Osteoblast (primary cell): Measurements from ENCODE around the gene SLC66A1. TPM values are rescaled to one million over a fixed set of nuclear protein-coding genes. Genes with fewer than 3 reads are reported as not detected.

Experiments used
- DNase-seq: peaks from one replicate; pipeline ENCODE4 v3.0.0; 2011; ENCODE audit warnings: low spot score, mixed read lengths; ENCODE audit not compliant: insufficient read length; ENCODE audit errors: missing footprints
- H2AFZ ChIP-seq: 2 replicates; pipeline ENCODE4 v1.6.0; 2011; ENCODE audit warnings: mild to moderate bottlenecking, low read length
- H3K27ac ChIP-seq: 2 replicates; pipeline ENCODE4 v1.5.1; 2011; ENCODE audit warnings: mild to moderate bottlenecking, low read depth, low read length, moderate library complexity
- H3K27me3 ChIP-seq: 2 replicates; pipeline ENCODE4 v1.6.0; 2012; ENCODE audit warnings: mild to moderate bottlenecking, control low read depth, inconsistent platforms, low read length, moderate library complexity; ENCODE audit not compliant: insufficient read depth
- H3K36me3 ChIP-seq: 2 replicates; pipeline ENCODE4 v1.5.1; 2011; ENCODE audit warnings: mild to moderate bottlenecking, low read length, control low read depth, moderate library complexity; ENCODE audit not compliant: insufficient read depth
- H3K4me1 ChIP-seq: 2 replicates; pipeline ENCODE4 v1.5.1; 2011; ENCODE audit warnings: mild to moderate bottlenecking, low read length, control low read depth, moderate library complexity; ENCODE audit not compliant: insufficient read depth
- H3K4me2 ChIP-seq: 2 replicates; pipeline ENCODE4 v1.6.0; 2011; ENCODE audit warnings: mild to moderate bottlenecking, low read length; ENCODE audit not compliant: insufficient read depth
- H3K4me3 ChIP-seq: fragments of 200-600 bp; sonication (generic); 3 replicates; pipeline ENCODE4 v1.5.1; 2012; ENCODE audit warnings: mild to moderate bottlenecking, low read length, inconsistent platforms; ENCODE audit not compliant: insufficient read depth
- H3K79me2 ChIP-seq: 2 replicates; pipeline ENCODE4 v1.6.0; 2012; ENCODE audit warnings: mild to moderate bottlenecking, low read length, control low read depth, inconsistent platforms; ENCODE audit not compliant: insufficient read depth
- H3K9me3 ChIP-seq: 2 replicates; pipeline ENCODE4 v1.5.1; 2011; ENCODE audit warnings: low read depth, low read length, control low read depth
- H4K20me1 ChIP-seq: 2 replicates; pipeline ENCODE4 v1.6.0; 2012; ENCODE audit warnings: mild to moderate bottlenecking, low read length, control low read depth; ENCODE audit not compliant: insufficient read depth
- CTCF ChIP-seq: IDR thresholded peaks from 2 replicates; pipeline ENCODE4 v1.5.1; 2011; ENCODE audit warnings: mild to moderate bottlenecking, low read depth, low read length, moderate library complexity; ENCODE audit errors: extremely low read depth
- total RNA-seq: library from RNA; depleted of rRNA; stranded (reverse); fragments of >200 nt; gene quantifications from 2 replicates; pipeline ENCODE4 v1.2.3, GENCODE V29; 2012

The SLC66A1 gene
- total RNA-seq, 1 donor = 32.6 TPM

DNA sequence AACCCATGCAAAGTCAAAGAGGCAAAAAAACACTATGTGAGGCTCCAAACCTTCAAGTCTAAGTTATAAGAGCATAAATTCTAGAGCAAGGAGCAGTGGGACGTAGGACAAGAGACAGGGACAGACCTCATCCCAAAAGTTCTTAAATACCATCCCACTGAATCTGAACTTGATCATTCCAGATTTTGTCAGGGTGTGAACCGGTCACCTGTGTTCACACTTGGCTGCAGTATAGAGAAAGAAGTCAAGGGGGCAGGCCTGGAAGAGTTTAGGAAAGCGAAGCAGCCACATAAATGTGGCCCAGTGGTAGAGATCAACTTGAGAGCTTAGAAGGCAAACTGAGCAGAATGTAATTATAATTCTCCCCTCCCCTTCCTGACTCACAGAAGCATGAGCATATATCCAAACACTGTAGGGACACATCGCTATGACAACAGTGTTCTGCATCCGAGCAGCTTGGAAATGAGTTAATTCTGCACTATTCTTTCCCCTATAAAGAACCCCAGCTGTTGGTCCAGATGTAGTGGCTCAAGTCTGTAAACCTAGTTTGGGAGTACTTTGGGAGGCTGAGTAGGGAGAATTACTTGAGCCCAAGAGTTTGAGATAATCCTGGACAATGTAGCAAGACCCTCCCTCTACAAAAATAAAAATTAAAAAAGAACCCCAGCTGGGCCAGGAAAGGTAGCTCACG lies 2.9 kb upstream of the SLC66A1 start:
- Histone ChIP-seq H3K27me3 (no peaks in the 10 kb centered on the region), H4K20me1 (peaks cover 27% of the 10 kb centered on the region), H3K4me2 (peak overlapping the region; percentile 4), H2AFZ (no peak overlapping the region), H3K4me1 (peaks cover 18% of the 10 kb centered on the region), H3K27ac (peak overlapping the region; percentile 42), H3K4me3 (no peak overlapping the region), H3K9me3 (no peaks in the 10 kb centered on the region), H3K36me3 (peaks cover 40% of the 10 kb centered on the region), H3K79me2 (peaks cover 55% of the 10 kb centered on the region)
- peak; percentile 94 for DNase-seq
- TF ChIP-seq CTCF = no peak

DNA sequence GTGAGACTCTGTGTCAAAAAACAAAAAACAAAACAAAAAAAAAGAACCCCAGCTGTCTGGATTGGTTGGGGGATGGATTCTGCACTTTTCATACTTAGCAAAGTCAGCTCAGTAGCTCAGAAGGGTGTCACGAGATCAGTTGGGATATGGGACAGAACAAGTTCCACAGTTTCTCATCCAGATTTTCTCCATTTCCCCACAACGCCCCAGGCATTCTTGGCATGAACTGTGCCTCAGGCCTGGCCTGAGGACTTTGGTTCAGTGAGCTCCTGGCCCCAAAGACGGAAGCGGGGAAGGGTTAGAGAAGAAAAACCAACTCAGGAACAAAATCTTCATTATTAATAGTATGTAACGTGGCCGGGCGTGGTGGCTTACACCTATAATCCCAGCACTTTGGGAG lies 2.1 kb upstream of the SLC66A1 start:
- Histone ChIP-seq H3K4me1 (peaks cover 18% of the 10 kb centered on the region), H4K20me1 (peaks cover 27% of the 10 kb centered on the region), H3K79me2 (peaks cover 61% of the 10 kb centered on the region), H2AFZ (no peak overlapping the region), H3K4me2 (no peak overlapping the region), H3K27me3 (no peaks in the 10 kb centered on the region), H3K36me3 (peaks cover 32% of the 10 kb centered on the region), H3K4me3 (no peak overlapping the region), H3K9me3 (no peaks in the 10 kb centered on the region), H3K27ac (peak overlapping the region; percentile 42)
- no peak for TF ChIP-seq CTCF
- DNase-seq = peak; percentile 58

DNA sequence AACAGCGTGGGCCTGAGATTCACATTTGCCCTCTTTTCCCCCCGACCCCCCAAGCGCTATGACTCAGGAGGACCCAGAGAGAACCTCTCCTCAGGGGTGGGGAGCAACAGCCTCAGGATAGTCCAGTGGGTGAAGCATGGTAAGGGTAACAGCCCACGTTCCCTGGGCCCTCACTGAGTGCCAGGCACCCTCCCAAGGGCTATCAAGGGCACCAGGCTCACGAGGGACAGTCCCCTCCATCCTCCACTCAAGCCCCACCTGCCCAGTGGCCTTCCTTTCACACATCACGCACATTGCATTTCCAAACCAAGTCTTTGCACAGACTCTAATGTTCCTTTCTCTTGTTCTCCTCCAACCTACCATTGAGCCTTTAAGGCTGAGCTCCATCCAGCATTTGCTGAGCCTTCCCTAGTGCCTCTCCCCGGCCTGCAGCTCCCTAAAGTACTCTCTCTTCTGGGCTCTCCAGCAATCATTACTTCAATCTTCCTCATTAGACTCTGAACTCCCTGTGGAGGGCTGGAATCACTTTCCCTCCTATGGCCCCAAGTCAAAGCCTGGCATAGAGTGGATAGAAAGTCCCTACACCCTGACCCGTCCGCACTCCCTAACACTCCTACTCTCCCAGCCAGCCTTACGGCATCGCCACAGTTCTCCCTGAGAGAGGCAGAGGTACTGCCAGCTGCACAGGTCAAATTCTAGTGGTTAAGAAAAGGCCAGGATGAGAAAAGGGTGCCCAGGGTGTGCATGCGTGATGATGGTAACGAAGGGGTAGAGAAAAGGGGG lies 1.2 kb upstream of the SLC66A1 start:
- H4K20me1 ChIP-seq = peaks cover 32% of the 10 kb centered on the region
- no peaks in the 10 kb centered on the region for H3K9me3 ChIP-seq
- H3K4me1 ChIP-seq = peaks cover 24% of the 10 kb centered on the region
- peaks cover 24% of the 10 kb centered on the region for H3K36me3 ChIP-seq
- H3K4me2 ChIP-seq = peak overlapping the region; percentile 94
- H3K79me2 ChIP-seq = peaks cover 69% of the 10 kb centered on the region
- peak overlapping the region; percentile 89 for H3K4me3 ChIP-seq
- no peaks in the 10 kb centered on the region for H3K27me3 ChIP-seq
- no peak for TF ChIP-seq CTCF
- H3K27ac ChIP-seq = peak overlapping the region; percentile 79
- H2AFZ ChIP-seq = peak overlapping the region; percentile 78
- peak; percentile 82 for DNase-seq

DNA sequence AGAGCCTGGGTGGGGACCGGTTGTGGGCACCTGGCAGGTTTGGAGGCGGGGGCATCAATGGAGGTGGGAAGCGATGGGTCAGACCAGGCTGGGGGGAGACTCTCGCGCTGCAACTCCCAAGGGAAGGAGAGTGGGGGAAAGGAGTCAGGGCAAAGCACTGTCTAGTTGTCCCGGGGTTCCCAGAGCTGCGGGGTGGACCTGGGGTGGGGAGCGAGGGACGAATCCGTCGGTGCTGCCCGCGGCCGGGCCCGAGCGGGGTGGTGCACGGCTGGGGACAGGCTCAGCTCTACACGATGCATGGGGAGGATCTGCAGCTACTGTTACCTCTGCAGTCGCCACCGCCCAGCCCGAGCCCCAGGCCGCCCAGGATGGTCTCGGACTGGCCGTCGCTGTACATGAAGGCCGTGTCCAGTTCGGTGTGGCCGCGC lies 609 bp upstream of the SLC66A1 start:
- peaks cover 32% of the 10 kb centered on the region for H4K20me1 ChIP-seq
- no peaks in the 10 kb centered on the region for H3K27me3 ChIP-seq
- no peaks in the 10 kb centered on the region for H3K9me3 ChIP-seq
- no peak for DNase-seq
- H3K79me2 ChIP-seq = peaks cover 75% of the 10 kb centered on the region
- H3K4me3 ChIP-seq = peak overlapping the region; percentile 89
- H3K4me2 ChIP-seq = peak overlapping the region; percentile 94
- H3K36me3 ChIP-seq = peaks cover 22% of the 10 kb centered on the region
- peak overlapping the region; percentile 79 for H3K27ac ChIP-seq
- no peak for TF ChIP-seq CTCF
- H3K4me1 ChIP-seq = peaks cover 24% of the 10 kb centered on the region
- H2AFZ ChIP-seq = peak overlapping the region; percentile 78
